Measurements from ENCODE around the gene FBN1.

Gene FBN1

GRCh38 chr15:48406911-48407310 lies 238.6 kb downstream of the FBN1 start:
- no peak overlapping the region for H3K27ac ChIP-seq
- TF ChIP-seq ZFX (IDR thresholded peaks at IDR 0.05), result no peak
- TF ChIP-seq CTCF (conservative IDR thresholded peaks at IDR 0.05), result peak; percentile 31; the same call in 1 of the 2 replicates

- TF ChIP-seq CTCF (conservative IDR thresholded peaks at IDR 0.05) (no peak), ZFX (IDR thresholded peaks at IDR 0.05) (no peak)
- no peak overlapping the region for H3K27ac ChIP-seq
These were observed 239.1 kb downstream of the FBN1 start for GRCh38 chr15:48406266-48406891.

GRCh38 chr15:48402427-48403177 lies 242.9 kb downstream of the FBN1 start:
- no peak overlapping the region for H3K27ac ChIP-seq
- TF ChIP-seq CTCF (conservative IDR thresholded peaks at IDR 0.05) (no peak), ZFX (IDR thresholded peaks at IDR 0.05) (no peak)

GRCh38 chr15:48400086-48400485 lies 245.4 kb downstream of the FBN1 start:
- TF ChIP-seq ZFX (IDR thresholded peaks at IDR 0.05), result no peak
- TF ChIP-seq CTCF (conservative IDR thresholded peaks at IDR 0.05), result no peak
- H3K27ac ChIP-seq, result no peak overlapping the region

- no peak overlapping the region for H3K27ac ChIP-seq
- TF ChIP-seq CTCF (conservative IDR thresholded peaks at IDR 0.05), result no peak
- no peak for TF ChIP-seq ZFX (IDR thresholded peaks at IDR 0.05)
These were observed 247.7 kb downstream of the FBN1 start for GRCh38 chr15:48397841-48398240.

- peak overlapping the region; percentile 83; the same call in 1 of the 2 replicates for H3K27ac ChIP-seq
These were observed 249.5 kb downstream of the FBN1 start for GRCh38 chr15:48396020-48396419.

More at GRCh38 chr15:48396020-48396419, 249.5 kb downstream of the FBN1 start:
- TF ChIP-seq CTCF (conservative IDR thresholded peaks at IDR 0.05), result no peak
- TF ChIP-seq ZFX (IDR thresholded peaks at IDR 0.05), result no peak

Data from C4-2B (cell line).